Measurements from ENCODE around the gene SHOX.

Gene SHOX

DNA sequence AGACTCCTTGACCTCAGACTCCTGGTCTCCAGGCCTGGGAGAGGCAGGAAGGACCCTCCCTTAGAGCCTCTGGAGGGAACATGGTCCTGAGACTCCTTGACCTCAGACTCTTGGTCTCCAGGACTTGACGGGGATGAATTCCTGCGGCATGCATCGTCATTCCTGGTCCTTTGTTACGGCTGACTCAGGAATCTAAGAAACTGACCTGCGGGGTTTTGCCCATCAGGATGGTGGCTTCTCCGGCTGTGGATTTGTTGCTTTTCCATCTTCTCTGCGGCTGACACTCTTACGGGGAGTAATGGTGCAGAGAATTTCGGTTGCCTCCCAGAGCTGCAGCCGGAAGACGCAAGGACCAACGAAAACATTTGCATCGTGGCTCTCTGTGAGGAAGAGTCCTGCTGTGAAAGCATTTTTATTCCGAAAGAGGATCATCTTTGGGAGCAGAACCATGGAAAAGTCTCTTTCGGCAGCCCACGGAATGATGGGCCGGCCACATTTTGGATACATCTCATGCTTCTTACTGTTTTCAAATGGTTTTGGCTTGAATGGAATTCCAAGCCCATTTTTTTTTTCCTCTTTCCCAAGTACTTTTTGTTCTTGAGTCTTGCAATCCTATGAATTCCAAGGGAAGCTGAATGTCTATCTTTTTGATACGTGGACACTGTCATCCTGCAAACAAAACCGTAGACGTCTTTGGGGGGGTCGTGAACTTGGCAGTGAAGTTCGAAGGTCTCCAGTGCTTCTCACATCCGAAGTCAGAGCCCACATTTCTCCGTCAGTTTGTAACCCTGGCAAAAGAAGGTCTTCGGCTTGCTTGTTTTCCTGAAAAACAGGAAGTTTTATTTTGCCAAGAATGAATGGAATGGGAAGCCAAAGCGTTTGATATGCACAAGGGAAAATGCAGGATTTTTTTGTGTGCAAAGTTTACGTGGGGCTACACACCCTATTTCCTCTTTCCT is 36.5 kb downstream of the SHOX start:
- DNase-seq (ENCODE audit: low read depth): no peak

GRCh38 chrX:670645-671044 is 40.1 kb downstream of the SHOX start:
- no peak for DNase-seq (ENCODE audit: low read depth)

DNA sequence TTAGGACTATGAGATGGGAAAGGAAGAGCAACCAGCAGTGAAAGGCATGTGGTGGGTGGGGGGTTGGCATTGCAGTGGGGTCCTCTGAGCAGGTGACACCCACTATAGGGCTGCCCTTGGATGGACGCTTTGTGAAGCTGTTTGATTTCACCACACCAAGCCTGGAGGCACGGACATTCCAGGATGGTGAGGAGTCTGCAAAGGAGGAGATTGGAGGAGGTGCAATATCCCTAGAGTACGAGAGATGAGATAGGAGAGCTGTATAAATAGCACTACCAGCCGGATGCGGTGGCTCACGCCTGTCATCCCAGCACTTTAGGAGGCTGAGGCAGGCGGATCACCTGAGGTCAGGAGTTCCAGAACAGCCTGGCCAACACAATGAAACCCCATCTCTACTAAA is 42.3 kb downstream of the SHOX start:
- DNase-seq (ENCODE audit: low read depth): no peak

GRCh38 chrX:675279-675954 is 44.8 kb downstream of the SHOX start:
- no peak for DNase-seq (ENCODE audit: low read depth)

GRCh38 chrX:675955-676295 is 45.3 kb downstream of the SHOX start:
- DNase-seq (ENCODE audit: low read depth): no peak

GRCh38 chrX:677376-677775 is 46.8 kb downstream of the SHOX start:
- no peak for DNase-seq (ENCODE audit: low read depth)

DNA sequence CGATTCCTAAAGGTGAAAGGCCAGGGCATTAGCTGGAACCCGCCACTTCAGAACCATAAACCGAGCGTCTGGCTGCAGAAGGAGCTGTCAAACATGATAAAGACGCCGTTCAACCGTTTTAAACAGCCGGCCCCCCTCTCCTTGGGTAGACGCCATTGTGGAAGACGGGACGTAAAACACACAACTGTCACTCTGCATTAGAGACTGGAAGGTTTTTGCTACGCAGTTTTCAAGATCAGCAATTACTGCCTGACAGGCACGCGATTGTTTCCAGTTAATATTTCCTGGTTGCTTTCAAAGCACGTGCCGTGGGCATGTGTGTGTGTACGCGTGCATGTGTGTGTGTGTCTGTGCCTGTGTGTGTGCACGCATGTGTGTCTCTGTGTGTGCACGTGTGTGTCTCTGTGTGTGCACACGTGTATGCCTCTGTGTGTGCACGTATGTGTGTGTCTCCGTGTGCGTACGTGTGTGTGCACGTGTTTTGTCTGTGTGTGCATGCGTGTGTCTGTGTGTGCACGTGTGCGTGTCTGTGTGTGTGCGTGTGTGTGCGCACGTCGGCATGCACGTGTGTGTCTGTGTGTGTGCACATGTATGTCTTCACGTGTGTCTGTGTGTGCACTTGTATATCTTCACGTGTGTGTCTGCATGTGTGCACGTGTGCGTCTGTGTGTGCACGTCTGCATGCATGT is 48.8 kb downstream of the SHOX start:
- no peak for DNase-seq (ENCODE audit: low read depth)

DNA sequence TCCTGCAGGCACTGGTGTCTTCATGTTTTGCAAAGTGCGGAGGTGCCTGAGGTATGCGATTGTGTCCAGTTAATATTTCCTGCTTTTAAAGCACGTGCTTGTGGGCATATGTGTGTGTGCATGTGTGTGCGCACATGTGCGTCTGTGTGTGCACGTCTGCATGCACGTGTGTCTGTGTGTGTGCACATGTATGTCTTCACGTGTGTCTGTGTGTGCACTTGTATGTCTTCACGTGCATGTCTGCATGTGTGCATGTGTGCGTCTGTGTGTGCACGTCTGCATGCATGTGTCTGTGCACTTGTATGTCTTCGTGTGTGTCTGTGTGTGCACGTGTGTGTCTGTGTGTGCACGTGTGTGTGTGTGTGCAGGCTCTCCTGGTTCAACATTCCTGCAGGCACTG is 49.5 kb downstream of the SHOX start:
- no peak for DNase-seq (ENCODE audit: low read depth)

- no peak for DNase-seq (ENCODE audit: low read depth)
These were observed 51.4 kb downstream of the SHOX start for GRCh38 chrX:681989-682388.

- no peak for DNase-seq (ENCODE audit: low read depth)
These were observed 52.3 kb downstream of the SHOX start for GRCh38 chrX:682892-683291.

- no peak for DNase-seq (ENCODE audit: low read depth)
These were observed 53.0 kb downstream of the SHOX start for GRCh38 chrX:683576-683975.

- DNase-seq (ENCODE audit: low read depth): no peak
These were observed 54.8 kb downstream of the SHOX start for GRCh38 chrX:685120-686032.

GRCh38 chrX:689983-690382 is 59.4 kb downstream of the SHOX start:
- no peak for DNase-seq (ENCODE audit: low read depth)

GRCh38 chrX:694800-695199 is 64.2 kb downstream of the SHOX start:
- no peak for DNase-seq (ENCODE audit: low read depth)

DNA sequence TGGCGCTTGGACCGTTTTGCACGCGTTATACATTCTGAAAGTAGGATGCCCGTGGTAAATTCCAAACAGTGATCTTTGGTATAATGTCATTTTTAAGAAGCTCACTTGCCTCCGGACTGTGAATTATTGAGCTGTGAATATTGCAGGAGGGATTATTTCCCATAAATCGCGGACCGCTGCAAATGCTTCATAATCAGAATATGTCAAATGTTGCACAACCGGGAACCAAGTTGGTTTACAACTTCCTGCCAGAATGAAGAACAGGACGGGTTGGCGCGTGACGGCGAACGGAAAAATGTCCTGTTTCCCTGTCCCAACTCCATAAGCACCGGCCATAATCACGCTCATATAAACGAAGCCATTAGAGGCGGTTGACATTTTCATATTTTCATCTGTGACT is 67.6 kb downstream of the SHOX start:
- DNase-seq (ENCODE audit: low read depth): no peak

DNA sequence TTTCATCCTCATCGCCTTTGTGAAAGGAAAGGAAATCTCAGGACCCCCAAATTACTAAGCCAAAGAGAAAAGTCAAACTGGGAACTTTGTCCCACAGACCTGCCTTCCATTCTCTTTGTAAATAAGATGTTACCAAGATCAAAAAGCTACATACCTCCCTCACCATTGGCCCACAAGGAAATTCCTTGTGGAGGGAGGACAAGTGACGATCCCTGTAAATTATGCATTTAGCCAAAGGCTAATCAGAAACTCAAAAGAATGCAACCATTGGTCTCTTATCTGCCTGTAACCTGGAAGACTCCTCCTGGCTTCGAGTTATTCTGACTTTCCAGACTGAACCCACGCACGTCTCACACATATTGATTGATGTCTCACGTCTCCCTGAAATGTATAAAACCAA is 70.3 kb downstream of the SHOX start:
- DNase-seq (ENCODE audit: low read depth): no peak

GRCh38 chrX:701673-702072 is 71.1 kb downstream of the SHOX start:
- no peak for DNase-seq (ENCODE audit: low read depth)

GRCh38 chrX:703466-703865 is 72.9 kb downstream of the SHOX start:
- DNase-seq (ENCODE audit: low read depth): no peak

- no peak for DNase-seq (ENCODE audit: low read depth)
These were observed 73.3 kb downstream of the SHOX start for GRCh38 chrX:703866-704265.
